ENCODE results near the gene HTR6. TPM values are rescaled to one million over a fixed set of nuclear protein-coding genes. Genes with fewer than 3 reads are reported as not detected.

Gene HTR6
- total RNA-seq, 1 experiment from 2014 or later, result not detected

DNA sequence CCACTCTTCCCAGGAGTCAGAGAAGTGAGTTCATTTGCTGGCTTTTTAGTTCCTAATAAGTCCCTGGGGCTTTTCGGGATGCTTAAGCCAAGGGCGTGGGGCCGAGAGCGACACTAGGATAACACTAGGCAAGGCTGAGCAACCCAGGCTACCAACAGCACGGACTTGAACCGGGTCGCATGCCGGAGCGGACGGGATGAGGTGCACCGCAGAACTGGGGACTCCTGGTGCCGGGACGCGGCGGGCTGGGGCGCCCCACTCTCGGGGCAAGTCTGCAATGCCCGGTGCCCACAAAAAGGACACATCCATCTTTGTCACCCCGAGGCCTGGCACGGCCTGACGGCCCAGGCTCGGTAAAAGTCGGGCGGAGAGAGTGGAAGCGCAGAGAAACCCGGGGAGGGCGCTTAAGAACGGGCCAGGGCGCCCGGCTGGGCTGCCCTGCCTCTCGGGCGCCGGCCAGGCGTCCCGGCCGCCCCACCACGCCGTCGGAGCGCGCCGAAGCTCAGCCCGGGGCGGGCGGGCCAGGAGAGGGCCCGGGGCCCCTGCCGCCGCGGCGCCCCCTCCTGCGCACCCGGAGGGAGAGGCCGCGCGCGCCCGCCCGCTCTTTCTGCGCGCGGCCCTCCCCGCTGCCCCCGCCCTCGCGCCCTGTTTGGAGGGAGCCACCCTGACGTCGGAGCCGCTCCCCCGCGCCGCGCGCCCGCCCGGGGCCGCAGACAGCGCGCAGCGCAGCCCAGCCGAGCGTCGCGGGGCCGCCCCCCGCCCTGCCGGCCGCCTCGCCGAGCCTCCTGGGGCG is 20.9 kb upstream of the HTR6 start, which contains the start of gene NBL1:
Gene NBL1, plus strand, starts transcription at position 710 of the 793 bp plus-strand sequence. CDS start 10,720 bp downstream, outside the sequence.
- no peaks in the 10 kb centered on the region for H3K9me3 ChIP-seq (replicated peaks)
- peak within 1 kb of the TSS; percentile 46 for H3K4me3 ChIP-seq
- no peaks in the 10 kb centered on the region for H3K36me3 ChIP-seq
- peaks cover 21% of the 10 kb centered on the region for H3K27me3 ChIP-seq (replicated peaks)
- H3K27ac ChIP-seq, result no peak within 1 kb of the TSS
- no peak for DNase-seq (ENCODE audit: low read depth in 1 of 2, low spot score in 2 of 2)
- H3K4me1 ChIP-seq (replicated peaks), result peaks cover 18% of the 10 kb centered on the region

DNA sequence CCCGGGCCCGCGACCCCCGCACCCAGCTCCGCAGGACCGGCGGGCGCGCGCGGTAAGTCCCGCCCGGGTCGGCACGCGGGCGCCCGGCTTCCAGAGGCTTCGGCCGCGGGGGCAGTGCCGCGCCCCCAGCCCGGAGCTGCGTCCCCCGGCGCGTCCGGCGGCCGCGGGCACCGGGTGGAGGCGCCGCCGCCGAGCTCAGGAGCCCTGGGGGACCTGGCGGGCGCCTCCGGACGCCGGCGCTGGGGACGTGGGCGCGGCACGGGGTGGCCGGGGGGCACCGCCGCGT is 20.3 kb upstream of the HTR6 start:
- H3K27ac ChIP-seq, result no peak overlapping the region
- H3K4me3 ChIP-seq, result peak overlapping the region; percentile 46
- H3K9me3 ChIP-seq (replicated peaks), result no peaks in the 10 kb centered on the region
- no peaks in the 10 kb centered on the region for H3K36me3 ChIP-seq
- H3K4me1 ChIP-seq (replicated peaks), result peaks cover 18% of the 10 kb centered on the region
- DNase-seq (ENCODE audit: low read depth in 1 of 2, low spot score in 2 of 2), result no peak
- peaks cover 21% of the 10 kb centered on the region for H3K27me3 ChIP-seq (replicated peaks)

DNA sequence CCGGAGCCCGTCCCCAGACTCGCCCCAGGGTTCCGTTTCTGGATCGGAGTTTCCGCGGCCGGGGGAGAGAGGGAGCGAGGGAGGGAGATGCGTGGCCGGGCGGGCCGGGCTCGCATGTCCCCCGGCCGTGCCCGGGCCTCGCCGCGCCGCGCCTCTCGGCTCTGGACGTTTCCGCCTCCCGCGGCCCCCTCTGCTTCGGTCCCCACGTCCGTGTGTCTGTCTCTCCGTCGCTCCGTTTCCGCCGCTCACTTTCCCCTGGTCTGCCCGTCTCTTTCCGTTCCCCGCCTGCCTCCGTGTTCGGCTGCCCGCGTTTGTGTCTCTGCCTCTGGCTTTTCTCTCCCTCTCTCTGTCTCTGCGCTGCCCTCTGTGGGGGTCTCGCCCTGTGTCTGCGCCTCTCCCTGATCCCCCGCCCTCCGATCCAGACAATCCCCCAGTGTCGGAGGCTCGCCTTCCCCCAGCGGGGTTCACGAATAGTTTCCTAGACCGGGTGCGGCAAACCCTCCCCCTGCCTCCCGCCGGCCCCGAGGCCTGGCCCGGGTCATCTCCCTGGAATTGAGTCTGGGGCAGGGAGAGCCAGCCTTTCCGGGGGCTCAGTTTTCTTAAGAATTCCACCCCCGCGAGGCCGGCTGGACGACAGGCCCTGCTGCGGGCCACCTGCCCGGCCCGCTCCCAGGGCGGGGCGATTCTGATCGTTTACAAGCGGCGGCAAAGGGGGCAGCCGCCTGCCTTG is 19.8 kb upstream of the HTR6 start:
- H3K27me3 ChIP-seq (replicated peaks), result peaks cover 20% of the 10 kb centered on the region
- H3K36me3 ChIP-seq, result no peaks in the 10 kb centered on the region
- peak overlapping the region; percentile 46 for H3K4me3 ChIP-seq
- H3K27ac ChIP-seq, result no peak overlapping the region
- H3K9me3 ChIP-seq (replicated peaks), result no peaks in the 10 kb centered on the region
- H3K4me1 ChIP-seq (replicated peaks), result peaks cover 18% of the 10 kb centered on the region
- no peak for DNase-seq (ENCODE audit: low read depth in 1 of 2, low spot score in 2 of 2)

DNA sequence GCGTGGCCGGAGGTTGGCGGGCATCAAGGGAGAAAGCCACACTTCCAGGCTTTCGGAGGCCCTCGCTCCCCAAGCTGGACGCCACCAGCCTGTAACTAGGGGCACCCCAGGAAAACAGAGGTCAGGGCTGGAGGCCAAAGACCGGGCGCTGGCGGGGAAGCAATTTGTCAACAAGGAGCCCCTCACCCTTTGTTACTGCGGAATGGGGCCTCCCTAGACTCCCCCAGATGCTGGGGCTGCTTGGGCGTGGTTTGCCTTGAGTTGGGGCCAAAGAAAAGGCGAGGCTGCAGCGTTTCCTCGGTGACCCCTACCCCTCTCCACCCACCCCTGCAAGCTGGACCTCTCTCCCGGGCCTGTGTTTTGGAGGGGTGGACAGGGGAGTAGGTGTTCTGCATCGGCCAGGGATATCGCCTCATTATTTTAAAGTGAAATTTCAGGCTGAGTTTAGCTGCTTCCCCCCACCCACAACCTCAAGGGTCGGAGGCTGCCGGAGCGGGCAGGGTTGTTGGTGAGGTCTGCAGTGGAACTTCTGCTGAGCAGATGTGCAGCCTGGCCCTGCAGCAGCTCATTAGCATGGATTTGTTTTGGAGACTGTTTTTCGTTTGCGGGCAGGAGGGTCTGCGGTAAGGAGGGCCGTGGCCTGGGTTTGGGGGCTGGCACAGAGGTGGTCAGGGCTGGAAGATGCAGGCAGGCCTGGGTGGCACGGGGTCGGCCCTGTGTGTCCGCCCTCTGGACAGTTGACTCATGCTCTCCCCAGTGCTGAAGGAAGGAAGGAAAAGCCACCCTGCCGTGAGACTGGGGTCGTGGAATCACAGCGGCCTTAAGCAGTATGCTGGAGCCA is 19.0 kb upstream of the HTR6 start:
- Histone ChIP-seq H3K27me3 (replicated peaks) (peaks cover 17% of the 10 kb centered on the region), H3K4me3 (no peak overlapping the region), H3K4me1 (replicated peaks) (peaks cover 18% of the 10 kb centered on the region), H3K9me3 (replicated peaks) (no peaks in the 10 kb centered on the region), H3K36me3 (no peaks in the 10 kb centered on the region), H3K27ac (no peak overlapping the region)
- no peak for DNase-seq (ENCODE audit: low read depth in 1 of 2, low spot score in 2 of 2)

DNA sequence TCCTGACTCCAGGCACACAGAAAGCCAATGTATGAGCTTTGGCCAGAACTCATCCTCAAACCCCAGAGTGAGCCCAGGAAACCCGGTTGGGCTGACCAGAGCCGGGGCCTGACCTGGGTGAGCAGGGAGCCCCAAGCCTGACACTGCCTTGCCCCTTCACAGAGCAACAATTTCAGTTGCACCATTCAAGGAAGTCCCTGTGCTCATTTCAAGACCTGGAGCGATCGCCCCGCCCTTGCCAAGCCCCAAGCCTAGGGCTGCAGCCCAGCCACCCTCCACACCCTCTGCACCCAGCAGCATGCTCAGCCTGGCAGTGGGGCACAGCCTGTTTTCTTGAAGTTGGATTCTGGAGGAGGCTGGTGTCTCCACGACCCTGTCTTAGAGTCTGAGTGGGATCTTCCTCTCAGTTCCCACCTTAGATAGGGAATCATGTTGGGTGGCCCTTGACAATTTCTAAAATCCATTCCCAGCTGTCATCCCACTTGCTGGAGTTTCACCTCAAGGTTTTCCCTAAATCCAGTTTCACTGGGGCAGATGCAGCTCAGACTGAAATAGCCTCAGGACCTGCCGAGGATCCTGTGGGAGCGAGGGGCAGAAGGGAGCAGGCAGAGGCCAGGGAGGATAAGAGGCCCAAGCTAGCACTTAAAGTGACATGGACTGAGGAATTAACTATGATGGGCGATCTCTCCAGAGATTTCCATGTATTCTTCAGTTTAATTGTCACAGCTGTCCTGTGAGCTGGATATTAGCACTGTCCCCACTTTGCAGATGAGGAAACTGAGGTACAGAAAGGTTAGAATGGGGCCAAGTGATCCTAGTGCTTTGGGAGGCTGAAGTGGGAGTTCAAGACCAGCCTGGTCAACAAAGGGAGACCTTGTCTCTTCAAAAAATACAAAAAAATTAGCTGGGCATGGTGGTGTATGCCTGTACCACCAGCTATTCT is 18.0 kb upstream of the HTR6 start:
- peaks cover 18% of the 10 kb centered on the region for H3K4me1 ChIP-seq (replicated peaks)
- no peaks in the 10 kb centered on the region for H3K9me3 ChIP-seq (replicated peaks)
- H3K27ac ChIP-seq, result no peak overlapping the region
- H3K36me3 ChIP-seq, result no peaks in the 10 kb centered on the region
- H3K4me3 ChIP-seq, result no peak overlapping the region
- DNase-seq (ENCODE audit: low read depth in 1 of 2, low spot score in 2 of 2), result no peak
- peaks cover 17% of the 10 kb centered on the region for H3K27me3 ChIP-seq (replicated peaks)

DNA sequence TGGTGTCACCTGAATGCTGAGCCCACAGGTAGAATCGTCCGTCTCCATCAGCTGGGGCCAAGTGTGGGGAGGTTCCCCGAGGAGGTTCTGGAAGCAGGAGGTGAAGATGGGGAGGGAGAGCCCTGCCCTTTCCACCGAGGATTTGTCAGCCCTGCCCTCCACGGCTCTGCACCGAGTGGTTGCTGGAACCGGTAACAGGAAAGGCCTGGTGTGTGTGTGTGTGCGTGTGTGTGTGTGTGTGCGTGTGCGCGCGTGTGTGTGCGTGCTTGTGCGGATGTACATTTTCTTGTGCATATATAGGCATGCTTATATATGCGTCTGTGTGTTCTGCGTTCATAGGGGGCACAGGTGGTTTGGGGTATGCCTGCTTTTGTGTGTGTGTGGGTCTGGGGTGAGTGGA is 17.0 kb upstream of the HTR6 start:
- no peak overlapping the region for H3K4me3 ChIP-seq
- DNase-seq (ENCODE audit: low read depth in 1 of 2, low spot score in 2 of 2), result no peak
- H3K9me3 ChIP-seq (replicated peaks), result no peaks in the 10 kb centered on the region
- H3K36me3 ChIP-seq, result no peaks in the 10 kb centered on the region
- H3K27me3 ChIP-seq (replicated peaks), result peaks cover 17% of the 10 kb centered on the region
- H3K27ac ChIP-seq, result no peak overlapping the region
- peaks cover 18% of the 10 kb centered on the region for H3K4me1 ChIP-seq (replicated peaks)

DNA sequence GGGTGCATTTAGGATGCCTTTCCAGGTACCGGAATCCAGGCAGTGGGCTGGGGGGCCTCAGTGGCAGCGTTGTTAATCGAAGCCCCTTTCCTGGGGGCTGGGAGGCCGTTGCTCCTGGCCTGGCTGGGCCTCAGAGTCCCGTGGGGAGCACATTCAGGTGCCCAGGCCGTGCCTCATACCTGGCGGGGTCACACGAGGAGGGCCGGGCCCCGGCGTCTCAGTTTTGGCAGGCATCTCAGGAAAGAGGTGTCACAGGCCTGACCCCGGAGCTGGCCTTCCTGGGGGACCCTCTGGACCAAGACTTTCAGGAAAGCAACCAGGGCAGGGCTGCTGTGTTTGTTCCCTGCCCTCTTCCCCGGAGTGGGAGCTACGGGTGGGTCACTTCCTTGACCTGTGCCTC is 16.4 kb upstream of the HTR6 start:
- DNase-seq (ENCODE audit: low read depth in 1 of 2, low spot score in 2 of 2), result no peak
- Histone ChIP-seq H3K4me3 (no peak overlapping the region), H3K27ac (no peak overlapping the region), H3K9me3 (replicated peaks) (no peaks in the 10 kb centered on the region), H3K27me3 (replicated peaks) (peaks cover 16% of the 10 kb centered on the region), H3K4me1 (replicated peaks) (peaks cover 16% of the 10 kb centered on the region), H3K36me3 (no peaks in the 10 kb centered on the region)

DNA sequence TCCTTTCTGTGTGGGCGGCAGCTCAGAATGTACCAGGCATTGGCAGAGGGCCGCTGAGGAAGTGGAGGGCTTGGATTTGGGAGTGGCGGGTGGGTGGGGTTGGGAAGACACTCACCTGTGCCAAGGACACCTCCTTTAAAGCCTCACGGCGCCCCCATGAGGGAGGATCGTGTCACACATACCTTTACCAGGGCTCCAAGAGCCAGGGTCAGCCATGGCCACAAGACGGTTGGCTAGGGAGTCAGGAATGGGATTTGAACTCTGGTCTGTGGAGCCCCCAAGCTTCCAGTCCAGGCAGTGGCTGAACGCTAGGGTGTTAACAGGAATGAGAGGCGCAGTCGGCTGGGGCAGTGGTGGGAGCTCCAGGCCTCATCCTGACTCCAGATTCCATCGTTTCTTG is 16.0 kb upstream of the HTR6 start:
- Histone ChIP-seq H3K9me3 (replicated peaks) (no peaks in the 10 kb centered on the region), H3K4me3 (no peak overlapping the region), H3K27ac (no peak overlapping the region), H3K36me3 (no peaks in the 10 kb centered on the region), H3K27me3 (replicated peaks) (peaks cover 11% of the 10 kb centered on the region), H3K4me1 (replicated peaks) (peaks cover 15% of the 10 kb centered on the region)
- DNase-seq (ENCODE audit: low read depth in 1 of 2, low spot score in 2 of 2), result no peak

DNA sequence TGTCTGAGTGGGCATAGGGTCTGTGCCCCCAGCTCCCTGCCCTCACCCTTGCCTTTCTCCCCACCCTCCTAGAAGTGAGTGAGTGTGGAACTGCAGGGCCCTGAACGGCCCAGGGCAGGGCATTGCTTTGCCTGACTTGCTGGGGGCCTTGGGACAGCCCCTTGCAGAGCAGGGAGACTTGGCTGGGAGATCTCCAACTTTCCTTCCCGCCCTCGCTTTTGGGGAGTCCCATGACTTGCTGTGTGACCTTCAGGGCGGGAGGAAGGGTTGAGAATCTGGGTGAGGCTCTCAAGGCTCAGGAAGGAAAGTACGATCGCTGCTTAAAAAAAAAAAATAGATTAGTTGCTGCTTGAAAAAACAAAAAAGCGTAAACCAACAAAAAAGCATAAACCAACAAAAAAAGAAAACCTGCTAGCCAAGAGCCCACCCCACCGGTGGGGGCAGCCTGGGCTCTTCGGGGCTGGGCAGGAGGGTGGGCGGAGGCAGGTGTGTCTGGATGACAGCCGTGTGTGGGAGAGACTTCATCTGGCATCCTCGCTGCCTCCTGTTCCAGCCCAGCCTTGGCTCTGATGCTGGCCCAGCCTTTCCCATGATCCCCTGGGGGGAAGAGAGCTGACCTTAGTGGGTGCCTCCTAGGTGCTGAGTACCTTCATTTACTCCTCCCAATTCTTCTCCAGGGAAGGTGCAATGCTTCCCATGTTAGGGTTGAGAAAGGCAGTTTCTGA is 14.1 kb upstream of the HTR6 start:
- H3K4me3 ChIP-seq, result no peak overlapping the region
- H3K9me3 ChIP-seq (replicated peaks), result no peaks in the 10 kb centered on the region
- H3K4me1 ChIP-seq (replicated peaks), result peaks cover 16% of the 10 kb centered on the region
- no peaks in the 10 kb centered on the region for H3K36me3 ChIP-seq
- no peak for DNase-seq (ENCODE audit: low read depth in 1 of 2, low spot score in 2 of 2)
- no peaks in the 10 kb centered on the region; the same call in 1 of the 2 replicates for H3K27me3 ChIP-seq (replicated peaks)
- no peak overlapping the region for H3K27ac ChIP-seq

DNA sequence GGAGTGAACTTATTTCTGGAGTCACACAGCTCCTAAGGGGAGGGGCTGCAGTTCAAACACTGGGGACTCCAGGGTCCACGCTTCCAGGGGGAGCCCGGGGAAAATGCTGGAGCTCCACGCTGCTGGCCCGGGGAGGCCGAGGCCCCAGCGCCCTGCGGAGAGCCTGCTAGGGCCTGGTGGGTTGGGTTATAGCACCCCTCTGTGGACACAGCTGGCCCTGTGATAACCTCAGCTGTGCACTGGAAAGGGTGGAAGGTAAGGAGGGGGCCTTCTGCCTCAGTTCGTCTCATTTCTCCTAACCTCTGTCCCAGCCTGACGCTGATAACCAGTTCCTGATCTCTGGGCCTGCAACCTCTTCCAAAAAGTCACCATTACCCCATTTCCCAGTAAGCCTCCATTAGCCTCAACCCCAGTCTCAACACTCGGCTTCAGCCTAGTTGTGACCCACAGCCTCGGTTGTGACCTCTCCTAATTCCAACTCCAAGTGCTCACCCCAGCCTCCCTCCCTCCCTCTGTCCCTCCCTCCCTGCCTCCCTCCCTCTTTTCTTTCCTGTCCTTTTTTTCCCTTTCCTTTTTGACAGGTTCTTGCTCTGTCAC is 13.4 kb upstream of the HTR6 start:
- no peaks in the 10 kb centered on the region for H3K36me3 ChIP-seq
- H3K27ac ChIP-seq, result no peak overlapping the region
- no peaks in the 10 kb centered on the region for H3K9me3 ChIP-seq (replicated peaks)
- no peak overlapping the region for H3K4me3 ChIP-seq
- DNase-seq (ENCODE audit: low read depth in 1 of 2, low spot score in 2 of 2), result peak in 1 of 2 experiments; percentile 39
- H3K4me1 ChIP-seq (replicated peaks), result peaks cover 16% of the 10 kb centered on the region
- H3K27me3 ChIP-seq (replicated peaks), result no peaks in the 10 kb centered on the region

DNA sequence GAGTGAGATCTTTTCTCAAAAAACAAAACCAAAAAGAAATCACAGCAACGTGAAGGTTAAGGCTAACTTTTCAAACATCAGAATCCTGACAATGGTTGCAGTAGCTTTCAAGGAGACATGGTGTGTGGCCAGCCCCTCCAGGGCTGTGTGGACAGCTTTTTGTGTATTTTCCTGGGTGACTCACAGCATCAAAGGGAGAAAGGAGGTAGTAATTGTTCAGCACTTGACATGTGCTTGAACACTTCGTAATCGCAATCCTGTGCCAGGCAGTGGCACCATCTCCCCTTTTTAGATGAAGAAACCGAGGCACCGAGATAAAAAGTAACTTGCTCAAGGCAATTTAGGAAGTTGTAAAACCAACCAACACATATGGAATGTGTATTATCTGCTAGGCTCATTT is 10.3 kb upstream of the HTR6 start:
- H3K27ac ChIP-seq, result no peak overlapping the region
- peak; percentile 78 to 82 for DNase-seq (ENCODE audit: low read depth in 1 of 2, low spot score in 2 of 2)
- no peaks in the 10 kb centered on the region for H3K9me3 ChIP-seq (replicated peaks)
- peaks cover 16% of the 10 kb centered on the region for H3K4me1 ChIP-seq (replicated peaks)
- no peaks in the 10 kb centered on the region for H3K36me3 ChIP-seq
- H3K27me3 ChIP-seq (replicated peaks), result no peaks in the 10 kb centered on the region
- H3K4me3 ChIP-seq, result no peak overlapping the region

Data from SJSA1 (cell line).